HG03571 (cell line): Measurements from ENCODE around the gene SSX2IP.
"Not testable (repeated sequence)": the region's sequence is repeated elsewhere in the genome, so short reads cannot be mapped to it uniquely, and the experiment has no call there.

ENCODE experiments used
- ATAC-seq: cut with Tn5 transposase; IDR thresholded peaks from one replicate; pipeline ENCODE4 v1.9.1; 2021; ENCODE audit not compliant: unreplicated experiment

SSX2IP gene

GRCh38 chr1:84690397-84691121 is at the start of gene SSX2IP:
SSX2IP (minus strand) TSS chr1:84690461; CDS start chr1:84671219, 19,242 bp downstream.
- peak; percentile 95 for ATAC-seq

- ATAC-seq = no peak
These were observed 48.0 kb upstream of the SSX2IP start for GRCh38 chr1:84738237-84738636.

GRCh38 chr1:84737590-84737989 is 47.3 kb upstream of the SSX2IP start:
- no peak for ATAC-seq

GRCh38 chr1:84736944-84737343 is 46.7 kb upstream of the SSX2IP start:
- ATAC-seq = no peak

GRCh38 chr1:84736445-84736844 is 46.2 kb upstream of the SSX2IP start:
- ATAC-seq = no peak

- no peak for ATAC-seq
These were observed 45.2 kb upstream of the SSX2IP start for GRCh38 chr1:84735483-84735882.

GRCh38 chr1:84732520-84732919 is 42.3 kb upstream of the SSX2IP start:
- no peak for ATAC-seq

GRCh38 chr1:84731519-84731918 is 41.3 kb upstream of the SSX2IP start:
- ATAC-seq = no peak

GRCh38 chr1:84727711-84728110 is 37.5 kb upstream of the SSX2IP start:
- ATAC-seq = not testable (repeated sequence)

- ATAC-seq = no peak
These were observed 36.6 kb upstream of the SSX2IP start for GRCh38 chr1:84726593-84727499.

- ATAC-seq = no peak
These were observed 34.0 kb upstream of the SSX2IP start for GRCh38 chr1:84724128-84724860.

- no peak for ATAC-seq
These were observed 32.5 kb upstream of the SSX2IP start for GRCh38 chr1:84722794-84723193.

GRCh38 chr1:84721872-84722271 is 31.6 kb upstream of the SSX2IP start:
- ATAC-seq = not testable (repeated sequence)

- no peak for ATAC-seq
These were observed 30.9 kb upstream of the SSX2IP start for GRCh38 chr1:84721152-84721551.

- ATAC-seq = no peak
These were observed 30.0 kb upstream of the SSX2IP start for GRCh38 chr1:84720221-84720780.

- no peak for ATAC-seq
These were observed 29.4 kb upstream of the SSX2IP start for GRCh38 chr1:84719543-84720217.

- no peak for ATAC-seq
These were observed 25.2 kb upstream of the SSX2IP start for GRCh38 chr1:84715342-84716019.

- ATAC-seq = no peak
These were observed 22.1 kb upstream of the SSX2IP start for GRCh38 chr1:84712276-84712874.

- ATAC-seq = no peak
These were observed 21.6 kb upstream of the SSX2IP start for GRCh38 chr1:84711869-84712268.

- no peak for ATAC-seq
These were observed 20.9 kb upstream of the SSX2IP start for GRCh38 chr1:84711121-84711520.
